Right lobe of liver (tissue), 4 donors: Measurements from ENCODE around the gene RAD23A.

Source experiments
- POLR2A ChIP-seq: fragments of 450-650 bp; IDR thresholded peaks from one replicate; pipeline ENCODE4 v1.6.1; 2017; ENCODE audit warnings: antibody characterized with exemption, mild to moderate bottlenecking
- TF ChIP-seq, protein P1 (sequence below), 4 donors: fragments of 200-600 bp in 3 of 4; fragments of 450-650 bp in 1 of 4; IDR thresholded peaks; one replicate each; pipeline versions ENCODE4 v1.5.1 to v1.8.0; 2016 to 2022; ENCODE audit warnings: antibody characterized with exemption in 4 of 4, mild to moderate bottlenecking in 2 of 4
- donor health status: DM: no; HTN: no; CAD: no.
- donor health status: DM: no; HTN: no; CAD: no.
- donor health status: DM: no; HTN: yes; CAD: no.

DNA sequence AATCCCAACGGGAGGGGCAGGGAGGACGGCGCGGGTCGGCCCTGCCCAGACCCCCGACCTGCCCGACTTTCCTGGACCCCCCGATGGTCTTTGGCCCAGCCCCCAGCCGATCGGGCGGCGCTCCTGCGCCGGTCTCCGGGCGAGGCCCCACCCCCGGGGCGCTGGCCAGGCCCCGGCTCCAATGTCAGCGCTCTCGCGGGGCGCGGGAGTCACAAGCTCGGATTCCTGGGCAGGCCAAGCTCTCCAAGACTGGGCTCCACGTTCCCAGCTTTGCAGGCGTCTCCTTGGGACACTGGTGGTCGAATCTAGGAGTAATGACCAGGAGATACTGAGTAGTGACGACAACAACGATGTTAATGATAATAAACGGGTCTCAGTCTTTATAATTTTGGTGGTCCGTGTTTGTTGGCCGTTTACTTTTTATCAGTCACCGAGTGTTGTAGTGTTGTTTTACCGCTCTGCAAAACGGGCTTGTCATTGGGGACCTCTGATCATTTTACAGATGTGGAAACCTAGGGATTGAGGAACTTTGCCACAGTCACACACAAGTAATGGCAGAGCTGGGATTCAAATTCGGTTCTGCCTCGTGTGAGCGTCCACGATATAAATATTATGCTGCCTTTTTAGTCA lies 545 bp downstream of the RAD23A start:
- TF ChIP-seq, protein P1, sequence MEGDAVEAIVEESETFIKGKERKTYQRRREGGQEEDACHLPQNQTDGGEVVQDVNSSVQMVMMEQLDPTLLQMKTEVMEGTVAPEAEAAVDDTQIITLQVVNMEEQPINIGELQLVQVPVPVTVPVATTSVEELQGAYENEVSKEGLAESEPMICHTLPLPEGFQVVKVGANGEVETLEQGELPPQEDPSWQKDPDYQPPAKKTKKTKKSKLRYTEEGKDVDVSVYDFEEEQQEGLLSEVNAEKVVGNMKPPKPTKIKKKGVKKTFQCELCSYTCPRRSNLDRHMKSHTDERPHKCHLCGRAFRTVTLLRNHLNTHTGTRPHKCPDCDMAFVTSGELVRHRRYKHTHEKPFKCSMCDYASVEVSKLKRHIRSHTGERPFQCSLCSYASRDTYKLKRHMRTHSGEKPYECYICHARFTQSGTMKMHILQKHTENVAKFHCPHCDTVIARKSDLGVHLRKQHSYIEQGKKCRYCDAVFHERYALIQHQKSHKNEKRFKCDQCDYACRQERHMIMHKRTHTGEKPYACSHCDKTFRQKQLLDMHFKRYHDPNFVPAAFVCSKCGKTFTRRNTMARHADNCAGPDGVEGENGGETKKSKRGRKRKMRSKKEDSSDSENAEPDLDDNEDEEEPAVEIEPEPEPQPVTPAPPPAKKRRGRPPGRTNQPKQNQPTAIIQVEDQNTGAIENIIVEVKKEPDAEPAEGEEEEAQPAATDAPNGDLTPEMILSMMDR (IDR thresholded peaks at IDR 0.05): no peak
- TF ChIP-seq POLR2A: no peak
